ENCODE results near the gene CLDN3.
A peak's percentile ranks its signal among the peaks of the same experiment; 100 is the strongest.

CLDN3 gene

DNA sequence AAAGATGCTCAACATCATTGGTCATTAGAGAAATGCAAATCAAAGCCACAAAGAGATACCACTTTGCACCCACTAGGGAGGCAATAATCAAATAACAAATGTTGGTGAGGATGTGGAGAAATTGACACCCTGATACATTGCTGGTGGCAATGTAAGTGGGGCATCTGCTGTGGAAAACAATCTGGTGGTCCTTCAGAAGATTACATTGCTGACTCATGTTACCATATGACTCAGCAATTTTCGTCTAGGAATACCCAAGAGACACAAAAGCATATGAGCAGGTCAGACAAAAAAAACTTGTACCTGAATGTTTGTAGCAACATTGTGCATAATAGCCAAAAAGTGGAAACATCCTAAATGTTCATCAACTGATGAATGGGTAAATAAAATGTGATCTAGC is 4.9 kb upstream of the CLDN3 start:
- 90 to 95% methylated on average over 1 of the region's 1 CpG for WGBS, 2 experiments
- H3K27me3 ChIP-seq (ENCODE audit: control insufficient read depth, insufficient read depth, low read length, poor library complexity, severe bottlenecking): peaks cover 18% of the 10 kb centered on the region
- H3K36me3 ChIP-seq (ENCODE audit: control insufficient read depth, insufficient read depth, low read length): no peaks in the 10 kb centered on the region
- no peak overlapping the region for H3K4me3 ChIP-seq (ENCODE audit: insufficient read depth, low read depth, low read length)
- no peak overlapping the region for H3K27ac ChIP-seq (ENCODE audit: insufficient read depth, low read depth, low read length, poor library complexity, severe bottlenecking)
- no peaks in the 10 kb centered on the region for H3K4me1 ChIP-seq (ENCODE audit: control insufficient read depth, insufficient read depth, low read length)
- H3K9me3 ChIP-seq (ENCODE audit: control insufficient read depth, low read length): no peaks in the 10 kb centered on the region

DNA sequence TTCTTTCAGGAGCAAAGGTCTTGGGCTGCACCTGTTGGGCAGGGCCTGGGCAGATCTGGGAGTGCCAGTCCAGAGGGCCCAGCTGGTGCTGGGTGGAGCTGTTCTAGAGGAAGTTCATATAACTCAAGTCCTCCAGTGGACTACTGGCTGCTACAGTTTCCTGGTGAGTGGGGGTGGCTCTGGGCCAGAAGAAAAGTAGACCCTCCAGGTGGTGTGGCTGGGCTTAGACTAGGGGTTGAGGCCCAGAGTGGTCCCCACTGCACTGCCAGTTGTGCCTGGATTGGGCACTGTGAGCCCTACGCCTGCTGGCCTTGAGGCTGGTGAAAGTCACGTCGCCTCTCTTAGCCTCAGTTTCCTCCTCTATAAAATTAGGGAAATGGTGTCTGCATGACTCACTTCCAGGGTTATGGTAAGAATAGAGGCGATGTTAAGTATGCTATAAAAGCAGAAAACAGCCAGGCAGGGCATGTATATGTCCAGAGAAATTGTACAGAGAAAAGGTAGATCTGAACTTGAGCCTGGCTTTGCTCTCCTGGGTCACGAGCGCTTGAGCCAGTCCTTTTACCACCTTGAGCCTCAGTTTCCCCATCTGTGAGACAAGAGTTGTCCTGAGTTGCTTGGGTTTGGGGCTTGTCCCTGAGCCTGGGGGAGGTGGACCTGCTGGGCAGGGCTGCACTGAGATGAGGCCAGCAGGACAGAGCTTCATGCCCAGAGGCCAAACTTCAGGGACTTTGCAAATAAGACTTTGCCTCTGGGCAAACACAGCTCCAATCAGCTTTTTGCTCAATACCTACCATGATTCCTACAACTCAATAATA is 3.8 kb upstream of the CLDN3 start:
- H3K4me3 ChIP-seq (ENCODE audit: insufficient read depth, low read depth, low read length): no peak overlapping the region
- WGBS, 2 experiments: 86 to 88% methylated on average over 6 of the region's 6 CpGs
- no peaks in the 10 kb centered on the region for H3K9me3 ChIP-seq (ENCODE audit: control insufficient read depth, low read length)
- H3K27ac ChIP-seq (ENCODE audit: insufficient read depth, low read depth, low read length, poor library complexity, severe bottlenecking): no peak overlapping the region
- no peaks in the 10 kb centered on the region for H3K4me1 ChIP-seq (ENCODE audit: control insufficient read depth, insufficient read depth, low read length)
- H3K36me3 ChIP-seq (ENCODE audit: control insufficient read depth, insufficient read depth, low read length): no peaks in the 10 kb centered on the region
- peaks cover 28% of the 10 kb centered on the region for H3K27me3 ChIP-seq (ENCODE audit: control insufficient read depth, insufficient read depth, low read length, poor library complexity, severe bottlenecking)

DNA sequence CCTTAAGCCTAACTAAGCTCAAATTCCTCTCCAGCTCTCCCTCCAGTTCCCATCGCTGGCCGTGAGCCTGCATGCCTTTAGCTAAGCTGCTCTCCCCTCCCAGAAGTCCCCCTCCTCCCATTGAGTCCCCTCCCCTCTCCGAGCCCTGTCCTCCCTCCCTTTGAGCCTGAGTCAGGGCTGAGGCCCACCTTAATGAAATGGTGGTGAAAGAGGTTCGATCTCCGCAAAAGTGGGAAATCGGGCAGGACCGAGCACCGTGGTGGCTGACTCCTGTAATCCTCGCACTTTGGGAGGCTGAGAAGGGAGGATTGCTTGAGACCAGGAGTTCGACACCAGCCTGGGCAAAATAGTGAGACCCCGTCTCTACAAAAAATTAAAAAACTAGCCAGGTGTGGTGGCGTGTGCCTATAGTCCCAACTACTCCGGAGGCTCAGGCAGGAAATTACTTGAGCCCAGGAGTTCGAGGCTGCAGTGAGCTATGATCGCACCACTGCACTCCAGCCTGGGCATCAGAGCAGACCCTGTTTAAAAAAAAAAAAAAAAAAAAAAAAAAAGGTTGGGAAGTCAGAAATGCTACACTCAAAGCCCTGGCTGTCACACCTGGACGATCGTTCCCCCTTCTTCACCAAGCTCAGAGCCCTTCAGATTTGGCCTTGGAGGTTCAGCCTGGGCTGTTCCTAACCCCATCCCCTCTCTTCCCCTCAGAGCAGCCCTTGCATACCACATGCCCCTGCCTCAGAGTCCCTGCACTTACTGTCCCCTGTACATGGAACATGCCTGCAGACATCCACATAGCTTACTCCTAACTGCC is 995 bp upstream of the CLDN3 start:
- Histone ChIP-seq H3K27ac (ENCODE audit: insufficient read depth, low read depth, low read length, poor library complexity, severe bottlenecking) (no peak overlapping the region), H3K9me3 (ENCODE audit: control insufficient read depth, low read length) (no peaks in the 10 kb centered on the region), H3K36me3 (ENCODE audit: control insufficient read depth, insufficient read depth, low read length) (no peaks in the 10 kb centered on the region), H3K27me3 (ENCODE audit: control insufficient read depth, insufficient read depth, low read length, poor library complexity, severe bottlenecking) (peaks cover 33% of the 10 kb centered on the region), H3K4me3 (ENCODE audit: insufficient read depth, low read depth, low read length) (peak overlapping the region; percentile 48), H3K4me1 (ENCODE audit: control insufficient read depth, insufficient read depth, low read length) (no peaks in the 10 kb centered on the region)
- WGBS, 2 experiments: 65% methylated on average over 17 of the region's 17 CpGs

DNA sequence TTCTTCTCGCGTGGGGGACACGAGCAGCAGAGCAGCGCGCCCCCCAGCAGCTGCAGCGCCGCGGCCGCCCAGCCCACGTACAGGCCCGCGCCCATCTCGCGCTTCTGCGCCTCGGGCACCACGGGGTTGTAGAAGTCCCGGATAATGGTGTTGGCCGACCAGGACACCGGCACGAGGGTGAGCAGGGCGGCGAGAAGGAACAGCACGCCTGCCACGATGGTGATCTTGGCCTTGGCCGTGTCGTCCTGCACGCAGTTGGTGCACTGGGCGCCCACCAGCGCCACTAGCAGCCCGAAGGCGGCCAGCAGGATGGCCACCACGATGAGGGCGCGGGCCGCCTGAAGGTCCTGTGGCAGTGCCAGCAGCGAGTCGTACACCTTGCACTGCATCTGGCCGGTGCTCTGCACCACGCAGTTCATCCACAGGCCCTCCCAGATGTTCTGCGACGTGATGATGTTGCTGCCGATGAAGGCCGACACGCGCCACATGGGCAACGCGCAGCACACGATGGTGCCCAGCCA is 529 bp downstream of the CLDN3 start:
- peak overlapping the region; percentile 48 for H3K4me3 ChIP-seq (ENCODE audit: insufficient read depth, low read depth, low read length)
- no peaks in the 10 kb centered on the region for H3K9me3 ChIP-seq (ENCODE audit: control insufficient read depth, low read length)
- peaks cover 33% of the 10 kb centered on the region for H3K27me3 ChIP-seq (ENCODE audit: control insufficient read depth, insufficient read depth, low read length, poor library complexity, severe bottlenecking)
- H3K36me3 ChIP-seq (ENCODE audit: control insufficient read depth, insufficient read depth, low read length): no peaks in the 10 kb centered on the region
- H3K27ac ChIP-seq (ENCODE audit: insufficient read depth, low read depth, low read length, poor library complexity, severe bottlenecking): no peak overlapping the region
- H3K4me1 ChIP-seq (ENCODE audit: control insufficient read depth, insufficient read depth, low read length): no peaks in the 10 kb centered on the region
- WGBS, 2 experiments: 85 to 86% methylated on average over 49 of the region's 49 CpGs

DNA sequence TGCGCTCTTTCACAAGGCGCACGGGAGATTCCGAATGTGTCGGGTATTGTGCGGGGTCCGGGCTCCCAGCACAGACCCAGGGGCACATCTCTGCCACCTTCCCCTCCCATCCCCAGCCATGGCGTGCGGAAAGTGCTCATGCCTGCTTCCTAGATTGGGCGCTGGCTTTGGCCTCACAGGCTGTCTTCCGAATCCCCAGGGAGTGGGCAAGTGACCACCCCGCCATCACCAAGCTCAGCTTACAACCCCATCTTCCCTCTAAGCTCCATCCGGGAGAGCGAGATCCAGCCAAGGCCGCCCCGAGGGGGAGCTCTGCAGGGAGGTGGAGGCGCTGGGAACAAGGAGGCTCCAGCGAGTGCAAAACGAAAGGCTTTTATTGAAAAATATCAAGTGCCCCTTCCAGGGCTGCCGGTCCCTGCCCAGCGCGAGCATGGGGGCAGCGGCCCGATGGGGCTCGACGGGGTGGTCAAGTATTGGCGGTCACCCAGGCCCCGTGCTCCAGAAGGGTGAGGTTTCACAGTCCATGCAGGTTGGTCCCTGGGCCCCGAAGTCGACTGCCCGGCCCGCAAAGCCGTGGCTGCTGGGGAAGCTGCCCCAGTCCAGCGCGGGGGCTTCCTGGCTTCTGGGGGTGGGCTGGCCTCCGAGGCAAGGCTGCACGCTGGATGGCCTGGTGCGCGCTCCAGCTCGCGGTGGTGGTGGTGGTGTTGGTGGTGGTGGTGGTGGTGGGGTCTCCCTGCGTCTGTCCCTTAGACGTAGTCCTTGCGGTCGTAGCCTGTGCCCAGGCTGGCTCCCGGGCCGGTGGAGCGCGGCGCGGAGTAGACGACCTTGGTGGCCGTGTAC is 1.2 kb downstream of the CLDN3 start:
- WGBS, 2 experiments: 92 to 94% methylated on average over 53 of the region's 53 CpGs
- H3K27ac ChIP-seq (ENCODE audit: insufficient read depth, low read depth, low read length, poor library complexity, severe bottlenecking): no peak overlapping the region
- H3K27me3 ChIP-seq (ENCODE audit: control insufficient read depth, insufficient read depth, low read length, poor library complexity, severe bottlenecking): peaks cover 33% of the 10 kb centered on the region
- no peaks in the 10 kb centered on the region for H3K36me3 ChIP-seq (ENCODE audit: control insufficient read depth, insufficient read depth, low read length)
- no peaks in the 10 kb centered on the region for H3K4me1 ChIP-seq (ENCODE audit: control insufficient read depth, insufficient read depth, low read length)
- no peak overlapping the region for H3K4me3 ChIP-seq (ENCODE audit: insufficient read depth, low read depth, low read length)
- no peaks in the 10 kb centered on the region for H3K9me3 ChIP-seq (ENCODE audit: control insufficient read depth, low read length)

DNA sequence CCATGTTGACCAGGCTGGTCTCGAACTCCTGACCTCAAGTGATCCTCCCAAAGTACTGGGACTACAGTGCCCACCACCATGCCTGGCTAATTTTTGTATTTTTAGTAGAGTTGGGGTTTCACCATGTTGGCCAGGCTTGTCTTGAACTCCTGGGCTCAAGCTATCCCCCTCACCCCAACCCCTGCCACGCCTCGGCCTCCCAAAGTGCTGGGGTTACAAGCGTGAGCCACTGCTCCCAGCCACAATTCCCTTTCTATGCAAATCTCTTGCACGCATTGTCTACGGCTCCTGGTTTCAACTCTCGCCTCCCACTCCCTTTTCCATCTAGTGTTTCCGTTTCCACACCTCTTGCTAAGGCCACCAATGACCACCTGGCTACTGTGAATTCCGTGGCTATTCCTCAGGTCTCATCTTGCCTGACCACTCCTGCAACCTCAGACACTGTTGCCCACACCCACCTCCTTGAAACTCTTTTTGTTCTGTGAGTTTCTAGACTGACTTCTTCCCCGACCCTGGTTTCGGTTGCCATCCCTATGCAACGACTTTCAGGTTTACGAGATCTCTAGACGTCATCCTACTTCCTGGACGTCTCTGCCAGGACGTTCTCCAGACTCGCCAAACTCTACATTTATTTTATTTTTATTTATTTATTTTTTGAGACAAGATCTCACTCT is 3.4 kb downstream of the CLDN3 start:
- 87 to 91% methylated on average over 17 of the region's 17 CpGs for WGBS, 2 experiments
- H3K4me1 ChIP-seq (ENCODE audit: control insufficient read depth, insufficient read depth, low read length): peaks cover 3% of the 10 kb centered on the region
- H3K27ac ChIP-seq (ENCODE audit: insufficient read depth, low read depth, low read length, poor library complexity, severe bottlenecking): no peak overlapping the region

DNA sequence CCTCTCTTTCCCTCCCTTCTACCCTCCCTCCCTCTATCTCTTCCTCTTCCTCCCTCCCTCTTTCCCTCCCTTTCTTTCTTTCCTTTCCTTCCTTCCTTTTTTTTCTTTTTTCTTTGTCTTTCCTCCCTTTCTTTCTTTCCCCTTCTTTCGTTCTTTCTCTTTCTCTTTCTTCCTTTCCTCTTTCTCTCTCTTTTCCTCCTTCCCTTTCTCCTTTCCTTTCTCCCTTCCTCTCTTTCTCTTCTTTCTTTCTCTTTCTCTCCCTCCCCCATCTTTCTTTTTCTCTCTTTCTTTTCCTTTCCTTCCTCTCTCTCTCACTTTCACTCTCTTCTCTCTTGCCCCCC is 7.4 kb downstream of the CLDN3 start:
- peaks cover 2% of the 10 kb centered on the region for H3K27me3 ChIP-seq (ENCODE audit: control insufficient read depth, insufficient read depth, low read length, poor library complexity, severe bottlenecking)
- H3K9me3 ChIP-seq (ENCODE audit: control insufficient read depth, low read length): no peaks in the 10 kb centered on the region
- no peaks in the 10 kb centered on the region for H3K36me3 ChIP-seq (ENCODE audit: control insufficient read depth, insufficient read depth, low read length)
- 88 to 92% methylated on average over 1 of the region's 1 CpG for WGBS, 2 experiments
- no peak overlapping the region for H3K27ac ChIP-seq (ENCODE audit: insufficient read depth, low read depth, low read length, poor library complexity, severe bottlenecking)
- peaks cover 3% of the 10 kb centered on the region for H3K4me1 ChIP-seq (ENCODE audit: control insufficient read depth, insufficient read depth, low read length)
- no peak overlapping the region for H3K4me3 ChIP-seq (ENCODE audit: insufficient read depth, low read depth, low read length)

More for the DNA sequence above, 3.4 kb downstream of the CLDN3 start:
- Histone ChIP-seq H3K9me3 (ENCODE audit: control insufficient read depth, low read length) (no peaks in the 10 kb centered on the region), H3K36me3 (ENCODE audit: control insufficient read depth, insufficient read depth, low read length) (no peaks in the 10 kb centered on the region), H3K27me3 (ENCODE audit: control insufficient read depth, insufficient read depth, low read length, poor library complexity, severe bottlenecking) (peaks cover 33% of the 10 kb centered on the region), H3K4me3 (ENCODE audit: insufficient read depth, low read depth, low read length) (no peak overlapping the region)

DNA sequence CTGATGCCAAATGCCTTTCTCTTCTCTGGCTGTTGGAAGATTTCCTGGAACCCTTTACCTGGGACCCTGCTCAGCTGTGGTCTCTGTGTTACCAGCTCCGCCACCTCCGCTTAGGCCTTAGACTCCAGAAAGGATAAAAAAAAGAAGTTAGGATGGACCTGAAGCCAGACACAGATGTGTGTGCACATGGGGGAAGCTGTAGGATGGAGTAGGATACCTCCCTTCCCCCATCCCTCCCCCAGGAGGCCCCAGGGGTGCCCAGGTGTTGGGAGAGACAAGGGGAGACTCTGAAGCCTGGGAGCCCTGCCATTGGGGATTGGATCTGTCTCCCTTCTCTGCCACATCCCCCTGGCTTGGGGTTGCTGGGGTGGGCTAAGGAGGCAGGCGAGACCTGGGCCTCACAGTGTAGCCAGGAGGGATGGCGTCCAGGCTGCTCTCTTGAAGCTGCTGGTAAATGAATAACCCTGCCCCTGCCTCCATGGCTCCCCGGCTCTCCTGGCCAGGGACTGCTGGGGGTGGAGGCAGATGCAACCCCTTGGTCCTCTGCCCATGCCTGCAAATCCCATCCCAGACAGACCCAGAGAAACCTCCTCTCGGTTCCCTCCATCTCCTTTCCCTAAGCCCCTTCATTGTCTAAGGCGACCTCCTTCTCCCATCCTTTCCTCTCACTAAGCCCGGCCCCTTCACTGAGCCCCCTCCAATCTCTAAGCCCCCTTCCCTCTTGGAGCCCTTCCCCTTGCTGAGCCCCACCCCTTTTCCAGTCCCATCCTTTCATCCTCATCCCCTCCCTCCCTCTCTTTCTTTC is 8.0 kb downstream of the CLDN3 start:
- H3K4me1 ChIP-seq (ENCODE audit: control insufficient read depth, insufficient read depth, low read length): peaks cover 3% of the 10 kb centered on the region
- H3K4me3 ChIP-seq (ENCODE audit: insufficient read depth, low read depth, low read length): no peak overlapping the region
- no peaks in the 10 kb centered on the region for H3K27me3 ChIP-seq (ENCODE audit: control insufficient read depth, insufficient read depth, low read length, poor library complexity, severe bottlenecking)
- no peaks in the 10 kb centered on the region for H3K9me3 ChIP-seq (ENCODE audit: control insufficient read depth, low read length)
- H3K36me3 ChIP-seq (ENCODE audit: control insufficient read depth, insufficient read depth, low read length): no peaks in the 10 kb centered on the region
- 65 to 67% methylated on average over 8 of the region's 8 CpGs for WGBS, 2 experiments
- no peak overlapping the region for H3K27ac ChIP-seq (ENCODE audit: insufficient read depth, low read depth, low read length, poor library complexity, severe bottlenecking)

DNA sequence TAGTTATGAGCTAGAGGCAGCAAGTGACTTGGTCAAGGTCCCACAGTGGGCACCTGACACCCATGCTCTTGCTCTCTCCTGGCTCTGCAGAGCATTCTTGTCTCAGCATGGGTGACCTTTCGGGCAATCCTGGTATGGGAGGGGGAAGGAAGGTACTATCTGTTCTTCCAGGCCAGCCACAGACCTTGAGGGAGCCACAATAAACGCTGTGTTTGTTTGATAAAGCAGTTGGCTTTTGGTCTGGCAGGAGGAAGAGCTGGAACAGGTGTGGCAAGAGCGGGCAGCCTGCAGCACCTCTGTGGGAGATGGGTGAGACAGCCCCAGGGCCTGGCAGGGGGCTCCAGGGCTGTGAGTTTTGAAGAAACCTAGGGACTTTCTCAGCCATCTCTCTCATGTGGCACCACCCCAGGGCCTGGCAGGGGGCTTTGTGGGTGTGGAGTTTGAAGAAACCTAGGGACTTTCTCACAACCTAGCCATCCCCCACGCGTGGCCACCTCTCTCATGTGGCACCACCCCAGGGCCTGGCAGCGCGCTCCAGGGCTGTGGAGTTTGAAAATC is 11.4 kb downstream of the CLDN3 start:
- no peak overlapping the region for H3K27ac ChIP-seq (ENCODE audit: insufficient read depth, low read depth, low read length, poor library complexity, severe bottlenecking)
- WGBS, 2 experiments: 87 to 91% methylated on average over 7 of the region's 7 CpGs
- no peaks in the 10 kb centered on the region for H3K27me3 ChIP-seq (ENCODE audit: control insufficient read depth, insufficient read depth, low read length, poor library complexity, severe bottlenecking)

More for the DNA sequence above, 11.4 kb downstream of the CLDN3 start:
- Histone ChIP-seq H3K4me3 (ENCODE audit: insufficient read depth, low read depth, low read length) (no peak overlapping the region), H3K9me3 (ENCODE audit: control insufficient read depth, low read length) (no peaks in the 10 kb centered on the region), H3K36me3 (ENCODE audit: control insufficient read depth, insufficient read depth, low read length) (no peaks in the 10 kb centered on the region), H3K4me1 (ENCODE audit: control insufficient read depth, insufficient read depth, low read length) (peaks cover 3% of the 10 kb centered on the region)

Measured in ectodermal cell (in vitro differentiated cells).